HG02678 (cell line): ENCODE results near the gene PKP4.
A peak's percentile ranks its signal among the peaks of the same experiment; 100 is the strongest.

Source experiments
- ATAC-seq: cut with Tn5 transposase; IDR thresholded peaks from one replicate; pipeline ENCODE4 v1.9.1; 2021; ENCODE audit warnings: mild to moderate bottlenecking, moderate library complexity; ENCODE audit not compliant: unreplicated experiment

PKP4 gene

DNA sequence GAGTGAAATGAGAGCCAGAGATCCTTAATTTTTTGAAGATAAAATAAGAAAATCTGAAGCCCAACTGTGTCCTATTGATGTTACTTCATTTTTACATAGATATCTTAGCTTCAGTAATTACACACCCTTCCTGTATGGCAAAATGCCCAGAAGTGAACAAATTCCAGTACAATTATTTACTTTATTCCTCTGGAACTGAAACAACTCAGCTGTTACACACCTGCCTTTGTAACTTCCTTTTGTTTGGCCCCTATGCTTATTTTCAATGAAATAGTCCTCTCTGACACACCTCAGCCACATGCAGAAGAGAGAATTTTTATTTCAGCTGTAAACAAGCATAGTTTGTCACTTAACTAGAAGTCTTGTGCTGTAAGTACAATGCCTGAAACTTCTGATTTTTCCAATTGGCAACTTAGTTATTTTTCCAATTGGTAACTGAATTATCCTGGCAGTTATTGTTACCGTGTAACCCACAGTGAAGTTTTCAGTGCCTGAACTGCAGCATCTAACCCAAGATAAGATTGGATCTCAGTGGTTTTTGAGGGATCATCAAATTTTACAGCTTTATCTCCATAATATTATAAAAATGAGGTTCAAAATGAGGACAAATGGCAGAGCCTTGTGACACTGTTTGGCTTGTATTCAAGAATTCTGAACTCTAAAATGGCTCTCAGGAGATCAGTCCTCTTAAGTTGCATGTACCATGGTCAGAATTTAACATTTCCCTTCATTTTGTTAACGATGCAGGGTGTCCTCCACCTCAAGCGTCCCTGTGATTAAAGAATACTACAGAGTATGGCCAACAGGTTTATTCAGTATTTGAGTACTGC lies 82.6 kb downstream of the PKP4 start:
- no peak for ATAC-seq

DNA sequence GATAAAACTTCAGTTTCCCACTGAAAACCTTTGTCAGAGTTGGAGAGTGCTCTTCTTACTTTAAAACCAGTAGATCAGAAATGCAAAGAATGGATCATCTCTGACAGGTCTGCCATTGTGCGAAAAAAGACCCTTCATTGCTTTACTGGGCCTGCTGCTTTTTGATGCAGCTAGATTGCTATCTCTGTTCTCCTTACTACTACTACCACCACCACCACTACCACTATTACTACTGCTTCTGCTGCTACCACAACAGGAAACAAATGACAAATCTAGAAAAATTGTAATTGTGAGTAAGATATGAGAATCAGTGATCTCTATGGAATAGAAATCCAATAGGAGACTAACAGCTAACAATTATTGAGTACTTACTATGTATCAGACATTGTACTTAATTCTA lies 85.8 kb downstream of the PKP4 start:
- no peak for ATAC-seq

GRCh38 chr2:158543957-158544356 lies 87.2 kb downstream of the PKP4 start:
- no peak for ATAC-seq

GRCh38 chr2:158544998-158545397 lies 88.2 kb downstream of the PKP4 start:
- no peak for ATAC-seq

DNA sequence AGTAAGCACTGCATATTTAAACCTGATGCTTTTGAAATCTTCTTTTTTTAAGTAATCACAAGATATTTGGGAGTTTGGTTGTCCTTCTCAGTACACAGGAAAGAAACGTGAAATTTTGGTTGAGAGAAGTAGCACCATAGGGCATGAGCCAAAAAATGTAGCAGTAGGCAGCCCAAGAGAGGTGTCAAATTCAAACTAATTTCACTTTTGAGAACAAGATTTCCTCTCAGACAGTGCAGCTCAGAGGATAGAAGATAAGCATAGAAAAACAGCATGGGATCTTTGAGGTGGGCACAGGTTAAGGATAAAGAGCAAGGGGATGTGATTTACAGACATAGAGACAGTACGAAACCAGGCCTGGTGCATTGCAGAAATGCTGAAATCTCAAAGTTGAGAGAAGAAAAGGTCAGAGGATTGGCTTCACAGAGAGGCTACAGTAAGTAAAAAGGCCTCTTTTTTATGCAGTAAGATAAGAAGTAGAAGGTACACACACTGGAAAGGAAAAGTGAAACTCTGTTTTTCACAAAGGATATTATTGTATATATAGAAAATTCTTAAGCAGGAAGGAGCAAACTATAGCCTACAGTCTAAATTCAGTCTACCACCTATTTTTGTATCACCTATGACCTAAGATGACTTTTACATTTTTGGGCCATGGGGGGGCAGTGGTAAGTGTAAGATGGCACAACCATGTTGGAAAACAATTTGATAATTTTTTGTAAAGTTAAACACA lies 89.8 kb downstream of the PKP4 start:
- peak; percentile 76 for ATAC-seq

DNA sequence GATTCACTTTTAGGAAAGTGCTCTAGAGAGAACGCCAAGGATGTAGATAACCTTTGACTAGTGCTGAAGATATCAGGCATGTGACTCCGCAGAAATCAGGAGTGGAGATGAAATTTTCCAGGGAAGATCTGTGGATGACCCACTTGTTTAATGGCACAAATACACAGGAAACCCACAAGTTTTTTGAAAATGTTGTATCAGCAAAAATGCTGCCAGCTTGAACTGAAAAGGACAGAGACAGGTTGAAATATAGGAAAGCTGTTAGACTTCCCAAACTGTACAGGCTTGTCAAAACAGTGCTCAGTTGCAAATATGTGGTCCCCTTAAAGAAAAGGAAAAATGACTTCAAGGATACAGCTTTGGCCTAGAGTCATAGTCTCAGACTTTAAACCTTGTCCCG lies 96.5 kb downstream of the PKP4 start:
- ATAC-seq, result no peak

DNA sequence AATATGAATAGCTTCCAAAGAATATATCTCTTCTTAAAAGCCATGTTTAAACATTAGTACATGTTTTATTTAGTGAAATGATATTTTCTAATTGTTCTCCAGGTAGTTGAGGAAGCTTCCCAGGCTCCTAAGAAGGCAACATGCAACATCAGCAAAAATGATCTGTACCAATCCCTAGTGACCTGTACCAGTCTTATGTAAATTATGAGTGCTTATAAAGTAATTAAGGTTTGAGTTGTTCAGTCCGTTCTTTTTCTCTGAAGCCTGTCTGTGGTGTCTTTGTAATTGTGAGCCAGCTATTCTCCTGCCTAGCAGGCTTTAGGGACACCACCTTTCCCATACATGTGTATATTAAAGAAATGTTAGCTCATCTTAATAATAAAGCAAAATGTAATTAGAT lies 98.2 kb downstream of the PKP4 start:
- no peak for ATAC-seq

DNA sequence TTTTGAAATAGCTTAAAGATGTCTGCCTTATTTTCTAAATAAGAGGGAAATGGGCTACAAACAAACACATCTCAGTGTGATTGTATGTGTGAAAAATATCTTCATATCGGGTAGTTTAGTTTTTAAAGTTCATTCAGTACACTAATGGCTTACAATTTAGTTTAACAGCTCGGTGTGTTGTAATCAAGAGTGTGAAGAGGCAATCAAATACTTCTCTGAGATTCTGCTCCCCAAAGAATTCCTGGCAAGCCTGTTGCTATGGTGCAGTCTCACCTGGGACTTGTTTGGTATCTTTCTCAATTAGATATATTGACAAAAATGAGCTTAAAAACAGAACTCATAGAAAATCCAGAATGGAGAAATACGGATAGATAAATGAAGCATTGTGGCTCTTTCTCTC lies 99.4 kb downstream of the PKP4 start:
- no peak for ATAC-seq

DNA sequence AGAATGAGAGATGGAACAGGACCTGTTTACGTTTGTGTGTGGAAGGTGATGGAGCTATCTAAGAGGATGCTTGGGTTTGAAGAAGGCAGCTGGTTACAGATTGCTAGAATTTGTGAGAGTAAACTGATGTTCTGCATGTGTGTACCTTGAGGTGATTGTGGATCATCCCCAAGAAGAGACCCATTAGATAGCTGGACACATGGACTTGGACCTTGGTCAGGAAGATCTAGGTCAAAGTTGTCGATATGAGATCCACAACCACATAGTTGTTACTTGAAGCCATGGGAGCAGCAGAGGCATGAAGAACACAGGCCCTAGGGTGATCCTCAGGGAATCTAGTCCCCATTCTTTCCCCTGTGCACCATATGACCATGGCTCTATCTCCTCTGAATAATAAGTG lies 101.0 kb downstream of the PKP4 start:
- ATAC-seq, result no peak

DNA sequence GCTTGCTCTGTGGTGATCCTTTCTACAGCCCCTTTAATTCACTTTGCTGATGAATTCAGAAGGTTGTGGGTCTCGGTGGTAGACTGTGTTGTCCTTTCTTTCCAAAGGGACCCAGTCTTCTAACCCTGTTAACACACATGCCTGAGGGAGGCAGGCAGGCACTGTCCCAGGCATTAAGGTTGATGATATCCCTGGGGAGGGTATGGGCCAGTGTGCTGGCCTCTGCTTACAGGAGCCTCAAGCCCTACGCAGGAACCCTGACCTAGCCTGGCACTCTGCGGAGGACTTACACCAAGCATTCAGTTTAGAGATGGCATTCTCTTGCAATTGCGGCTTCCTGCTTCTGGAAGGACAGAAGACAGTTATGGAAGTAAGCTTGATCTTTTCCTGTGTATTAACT lies 102.5 kb downstream of the PKP4 start:
- no peak for ATAC-seq

- no peak for ATAC-seq
Observed at GRCh38 chr2:158560259-158560658, 103.5 kb downstream of the PKP4 start.

DNA sequence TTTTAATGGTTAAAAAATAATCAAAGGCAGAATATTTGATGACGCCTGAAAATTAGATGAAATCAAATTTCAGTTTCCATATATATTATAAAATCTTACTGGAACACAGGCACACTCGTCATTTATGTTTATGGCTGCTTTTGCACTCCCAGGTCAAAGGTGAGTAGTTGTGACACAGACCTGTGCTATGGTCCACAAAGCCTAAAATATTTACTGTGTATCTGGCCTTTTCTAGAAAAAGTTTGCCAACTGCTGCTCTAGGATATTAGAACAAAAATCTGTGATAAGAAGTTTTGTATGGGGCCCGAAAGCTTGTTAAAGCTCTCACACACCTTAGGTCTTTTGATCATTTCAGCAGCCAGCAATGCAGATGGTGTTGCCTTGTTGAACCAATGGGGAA lies 104.3 kb downstream of the PKP4 start:
- no peak for ATAC-seq

DNA sequence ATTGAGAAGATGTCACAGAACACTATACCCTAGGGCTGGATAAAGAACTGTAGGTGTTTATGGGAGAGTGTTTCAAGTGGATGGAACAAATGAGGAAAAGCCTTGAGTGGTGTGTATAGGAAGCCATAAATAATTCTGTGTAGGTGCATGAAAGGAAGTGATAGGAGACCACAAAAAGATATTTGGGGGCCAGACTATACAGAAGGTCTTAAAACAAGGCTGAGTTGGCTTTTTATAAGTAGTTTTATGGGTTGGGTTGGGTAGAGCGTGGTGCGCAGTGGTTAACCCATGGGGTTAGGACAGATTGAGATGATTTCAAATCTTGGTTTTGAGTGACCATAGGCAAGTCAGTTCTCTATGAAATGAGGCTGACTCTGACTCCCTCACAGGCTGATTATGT lies 110.5 kb downstream of the PKP4 start:
- no peak for ATAC-seq

DNA sequence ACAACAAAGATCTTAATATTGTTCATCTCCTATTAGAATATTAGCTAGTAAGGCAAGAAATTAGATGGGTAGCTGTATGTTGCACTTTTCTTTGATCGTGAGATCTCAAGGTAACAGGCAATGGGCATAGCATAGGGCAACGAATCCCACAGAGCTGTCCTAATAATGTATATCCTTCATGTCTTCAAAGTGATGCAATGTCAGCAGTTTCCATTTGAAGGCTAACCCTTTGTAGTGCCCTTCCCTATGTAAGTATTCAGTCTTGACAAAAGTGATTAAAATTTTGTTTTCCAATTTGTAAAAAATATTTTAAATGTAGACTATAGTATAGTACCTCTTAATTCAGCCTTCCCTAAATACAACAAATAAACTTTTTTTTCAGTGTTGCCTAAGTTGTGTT lies 112.5 kb downstream of the PKP4 start:
- no peak for ATAC-seq

DNA sequence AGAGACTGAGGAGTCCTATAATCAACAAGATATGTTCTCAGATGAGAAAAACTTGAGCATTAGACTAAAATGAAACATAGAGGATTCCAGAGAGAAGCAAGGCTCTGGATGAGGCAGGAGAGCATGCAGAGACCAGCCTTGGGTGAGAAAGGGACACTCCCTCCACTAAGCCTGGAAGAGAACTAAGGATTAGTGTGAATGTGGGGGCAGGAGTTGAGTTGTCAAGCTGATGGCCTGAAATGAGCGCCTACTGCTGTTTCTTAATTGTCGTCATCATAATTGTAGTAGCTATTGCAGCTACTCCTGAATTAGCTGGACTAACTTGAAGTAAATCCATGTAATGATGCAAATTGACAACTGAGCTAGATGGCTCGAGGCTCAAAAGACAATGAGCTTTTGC lies 114.1 kb downstream of the PKP4 start:
- ATAC-seq, result no peak

- no peak for ATAC-seq
Observed at GRCh38 chr2:158573739-158574138, 117.0 kb downstream of the PKP4 start.

DNA sequence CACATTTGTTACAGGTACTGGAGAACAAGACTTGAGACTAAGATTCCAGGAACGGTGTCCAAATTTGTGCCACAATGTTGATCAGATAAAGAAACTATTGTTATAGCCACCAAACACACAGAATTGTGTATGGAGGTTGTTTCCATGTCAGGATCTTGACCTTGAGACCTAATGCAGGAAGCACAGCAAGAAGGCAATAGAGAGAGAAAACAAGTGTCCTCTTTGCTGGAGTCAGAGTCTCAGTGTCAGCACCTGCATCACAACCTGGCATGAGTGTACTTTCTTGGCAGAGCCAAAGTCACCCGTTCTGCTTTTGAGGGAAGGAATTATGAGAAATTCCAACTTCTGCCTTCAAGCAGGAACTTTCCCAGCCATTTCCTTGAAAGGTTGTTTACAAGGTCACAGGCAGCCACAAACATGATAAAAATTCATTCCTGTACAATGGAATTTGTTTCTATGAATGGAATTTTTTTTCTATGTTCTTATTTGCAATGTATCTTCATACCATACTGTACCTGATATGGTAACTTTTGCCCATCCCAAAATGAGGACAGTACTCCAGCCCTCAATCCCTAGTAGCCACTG lies 118.4 kb downstream of the PKP4 start:
- no peak for ATAC-seq

DNA sequence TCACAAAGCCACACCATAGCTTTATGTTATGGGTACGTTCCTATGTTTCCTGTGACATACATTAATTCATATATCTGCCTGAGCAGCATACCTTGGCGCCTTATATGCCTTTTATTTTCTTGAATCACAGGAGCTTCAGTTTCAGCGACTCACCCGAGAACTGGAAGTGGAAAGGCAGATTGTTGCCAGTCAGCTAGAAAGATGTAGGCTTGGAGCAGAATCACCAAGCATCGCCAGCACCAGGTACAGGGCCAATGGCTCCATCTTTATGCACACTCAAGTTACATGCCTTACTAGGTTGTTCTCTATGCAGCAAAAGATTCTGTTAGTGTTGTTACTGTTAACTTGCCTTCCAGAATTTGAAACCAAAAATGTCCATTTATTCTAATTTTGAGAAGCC lies 120.4 kb downstream of the PKP4 start:
- no peak for ATAC-seq

DNA sequence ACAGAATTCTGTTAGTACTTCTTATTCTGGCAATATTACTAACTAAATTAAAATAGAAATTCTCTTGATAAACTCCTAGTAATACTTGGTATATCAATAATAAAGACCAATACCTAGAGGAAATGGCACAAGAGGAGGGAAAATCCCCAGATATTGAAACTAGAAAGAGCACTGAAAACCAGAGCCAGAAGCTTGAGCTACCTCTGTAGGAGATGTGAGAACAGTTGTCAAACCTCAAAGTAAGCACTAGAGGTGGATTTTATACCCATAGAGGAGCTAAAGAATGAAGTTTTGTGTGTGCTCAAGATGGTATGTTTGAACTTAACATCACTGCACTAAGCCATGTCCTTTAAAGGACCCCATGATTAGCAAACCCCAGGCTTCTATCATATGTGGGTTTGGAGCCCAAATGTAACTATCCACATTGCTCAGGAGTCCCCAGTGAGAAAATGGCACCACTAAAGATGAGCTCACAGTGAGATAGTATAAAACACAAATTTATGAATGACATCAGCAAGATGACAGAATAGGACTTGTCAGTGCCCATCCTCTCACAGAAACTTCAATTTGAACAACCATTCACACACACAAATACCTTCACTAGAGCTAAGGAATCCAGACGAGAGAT lies 122.1 kb downstream of the PKP4 start:
- ATAC-seq, result peak; percentile 91

- no peak for ATAC-seq
Observed at GRCh38 chr2:158579928-158580327, 123.2 kb downstream of the PKP4 start.

DNA sequence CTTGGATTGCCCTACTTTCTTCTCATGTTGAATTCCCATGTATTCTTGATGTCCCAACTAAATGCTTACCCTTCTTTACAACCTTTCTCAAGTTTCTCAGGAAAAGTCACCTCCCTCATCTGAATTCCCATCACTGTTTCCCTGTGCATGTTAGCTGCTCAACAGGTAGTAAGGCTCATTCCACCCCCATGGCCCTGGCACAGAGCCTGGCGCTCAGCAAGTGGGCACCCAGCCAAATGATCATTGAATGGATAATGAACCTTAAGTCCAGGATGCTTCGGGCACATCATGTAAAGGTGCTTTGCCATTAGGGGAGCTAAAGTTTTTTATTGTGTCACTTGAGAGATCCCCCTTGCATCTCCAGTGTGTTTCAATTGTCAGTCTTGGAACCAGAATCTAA lies 124.0 kb downstream of the PKP4 start:
- ATAC-seq, result no peak

DNA sequence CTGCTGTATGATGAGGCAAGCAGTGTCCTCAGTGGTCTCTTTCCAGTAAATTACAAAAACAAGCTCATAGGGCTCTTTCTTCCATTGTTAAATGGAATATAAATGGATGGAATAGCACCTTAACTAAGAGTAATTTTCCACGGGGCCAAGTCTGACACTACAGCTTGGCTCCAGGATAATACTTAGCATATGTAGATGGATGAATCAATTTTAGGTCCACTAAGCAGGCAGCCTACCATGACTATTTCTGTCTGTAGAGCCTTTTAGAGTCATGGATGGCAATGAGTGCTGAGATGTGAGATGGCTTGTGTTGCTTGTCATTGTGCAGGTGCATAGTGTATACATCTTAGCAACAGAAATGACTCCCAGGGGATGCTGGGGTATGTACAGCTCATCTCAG lies 125.9 kb downstream of the PKP4 start:
- ATAC-seq, result no peak
